Testis (tissue), 3 donors: ENCODE measurements around the gene CDS2. TPM values are rescaled to one million over a fixed set of nuclear protein-coding genes. Genes with fewer than 3 reads are reported as not detected.

ENCODE experiments used
- DNase-seq: peaks from one replicate; pipeline ENCODE4 v3.0.0-alpha.2; 2019
- H3K27ac ChIP-seq, 2 donors: fragments of 200-600 bp; sonication (generic); one replicate each; pipeline ENCODE4 v1.5.1; 2019
- H3K27me3 ChIP-seq: fragments of 200-600 bp; sonication (generic); one replicate; pipeline ENCODE4 v1.5.1; 2019
- H3K36me3 ChIP-seq: fragments of 200-600 bp; sonication (generic); one replicate; pipeline ENCODE4 v1.5.1; 2017; ENCODE audit warnings: low read depth; ENCODE audit errors: missing control alignments
- H3K4me1 ChIP-seq: fragments of 200-600 bp; sonication (generic); one replicate; pipeline ENCODE4 v1.5.1; 2019
- H3K4me3 ChIP-seq, 2 donors: fragments of 200-600 bp; sonication (generic); one replicate each; pipeline ENCODE4 v1.5.1; 2017 to 2019
- H3K9me3 ChIP-seq: fragments of 200-600 bp; sonication (generic); one replicate; pipeline ENCODE4 v1.5.1; 2017
- POLR2A ChIP-seq: fragments of 450-650 bp; IDR thresholded peaks from one replicate; pipeline ENCODE4 v1.6.1; 2017; ENCODE audit warnings: antibody characterized with exemption, mild to moderate bottlenecking, moderate library complexity
- WGBS, 2 donors: methylation state at CpG; one replicate each; pipeline ENCODE4 v1.1.5; 2018; 5-methylcytosine and 5-hydroxymethylcytosine counted together
- intact Hi-C: fragments of 100-400 bp; cut with DNase I; formaldehyde crosslinking; loops from one replicate; pipeline ENCODE4 v1.15.1; 2023; ENCODE audit warnings: low total_unique reads
- polyA plus RNA-seq: library from polyadenylated mRNA; stranded (reverse); fragments of 350-450 nt; fragmentation: Illumina TruSeq; extraction: RNeasy Lipid Tissue Mini Kit (QIAGEN cat#74804); gene quantifications from one replicate; pipeline ENCODE4 v1.2.3, GENCODE V29; 2014; ENCODE audit warnings: low read depth, low replicate concordance; ENCODE audit not compliant: insufficient read depth
- total RNA-seq, 2 donors: library from RNA; depleted of rRNA; stranded (reverse); fragments of >200 nt; gene quantifications; one replicate each; pipeline ENCODE4 v1.2.3, GENCODE V29; 2016
- TF ChIP-seq, protein P1 (sequence below), 3 experiments: fragments of 450-650 bp in 2 of 3; fragments of 200-600 bp in 1 of 3; sonication (generic) in 1 of 3; IDR thresholded peaks; one replicate each; pipeline ENCODE4 v1.5.1; 2016 to 2019; ENCODE audit warnings: antibody characterized with exemption in 3 of 3, mild to moderate bottlenecking in 2 of 3, moderate library complexity in 1 of 3

Gene CDS2
- total and polyA plus RNA-seq, 3 donors from 2014 or later: 55.0 to 71.0 (median 65.7) TPM

- no peak for DNase-seq
- WGBS, 2 donors: 8 to 9% methylated on average over 23 of the region's 23 CpGs
- Histone ChIP-seq H3K4me3 (peak overlapping the region; percentile 86 to 92), H3K27me3 (no peaks in the 10 kb centered on the region), H3K27ac (no peak overlapping the region), H3K4me1 (peaks cover 19% of the 10 kb centered on the region), H3K36me3 (no peaks in the 10 kb centered on the region), H3K9me3 (no peaks in the 10 kb centered on the region)
- no peak for TF ChIP-seq POLR2A
- TF ChIP-seq, protein P1, sequence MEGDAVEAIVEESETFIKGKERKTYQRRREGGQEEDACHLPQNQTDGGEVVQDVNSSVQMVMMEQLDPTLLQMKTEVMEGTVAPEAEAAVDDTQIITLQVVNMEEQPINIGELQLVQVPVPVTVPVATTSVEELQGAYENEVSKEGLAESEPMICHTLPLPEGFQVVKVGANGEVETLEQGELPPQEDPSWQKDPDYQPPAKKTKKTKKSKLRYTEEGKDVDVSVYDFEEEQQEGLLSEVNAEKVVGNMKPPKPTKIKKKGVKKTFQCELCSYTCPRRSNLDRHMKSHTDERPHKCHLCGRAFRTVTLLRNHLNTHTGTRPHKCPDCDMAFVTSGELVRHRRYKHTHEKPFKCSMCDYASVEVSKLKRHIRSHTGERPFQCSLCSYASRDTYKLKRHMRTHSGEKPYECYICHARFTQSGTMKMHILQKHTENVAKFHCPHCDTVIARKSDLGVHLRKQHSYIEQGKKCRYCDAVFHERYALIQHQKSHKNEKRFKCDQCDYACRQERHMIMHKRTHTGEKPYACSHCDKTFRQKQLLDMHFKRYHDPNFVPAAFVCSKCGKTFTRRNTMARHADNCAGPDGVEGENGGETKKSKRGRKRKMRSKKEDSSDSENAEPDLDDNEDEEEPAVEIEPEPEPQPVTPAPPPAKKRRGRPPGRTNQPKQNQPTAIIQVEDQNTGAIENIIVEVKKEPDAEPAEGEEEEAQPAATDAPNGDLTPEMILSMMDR (IDR thresholded peaks at IDR 0.05): no peak
- intact Hi-C loops: no loop called here
Measured at GRCh38 chr20:5118220-5119142, 8.3 kb upstream of the CDS2 start.

- intact Hi-C loops: no loop called here
- Histone ChIP-seq H3K36me3 (no peaks in the 10 kb centered on the region), H3K9me3 (no peaks in the 10 kb centered on the region), H3K27ac (peak overlapping the region; percentile 76 to 87), H3K4me3 (peak overlapping the region; percentile 86 to 92), H3K4me1 (peaks cover 15% of the 10 kb centered on the region), H3K27me3 (no peaks in the 10 kb centered on the region)
- no peak for DNase-seq
- TF ChIP-seq, protein P1 (IDR thresholded peaks at IDR 0.05): no peak
- TF ChIP-seq POLR2A: no peak
- 0% methylated on average over 21 of the region's 21 CpGs for WGBS, 2 donors
Measured at GRCh38 chr20:5119143-5119434, 7.7 kb upstream of the CDS2 start.

DNA sequence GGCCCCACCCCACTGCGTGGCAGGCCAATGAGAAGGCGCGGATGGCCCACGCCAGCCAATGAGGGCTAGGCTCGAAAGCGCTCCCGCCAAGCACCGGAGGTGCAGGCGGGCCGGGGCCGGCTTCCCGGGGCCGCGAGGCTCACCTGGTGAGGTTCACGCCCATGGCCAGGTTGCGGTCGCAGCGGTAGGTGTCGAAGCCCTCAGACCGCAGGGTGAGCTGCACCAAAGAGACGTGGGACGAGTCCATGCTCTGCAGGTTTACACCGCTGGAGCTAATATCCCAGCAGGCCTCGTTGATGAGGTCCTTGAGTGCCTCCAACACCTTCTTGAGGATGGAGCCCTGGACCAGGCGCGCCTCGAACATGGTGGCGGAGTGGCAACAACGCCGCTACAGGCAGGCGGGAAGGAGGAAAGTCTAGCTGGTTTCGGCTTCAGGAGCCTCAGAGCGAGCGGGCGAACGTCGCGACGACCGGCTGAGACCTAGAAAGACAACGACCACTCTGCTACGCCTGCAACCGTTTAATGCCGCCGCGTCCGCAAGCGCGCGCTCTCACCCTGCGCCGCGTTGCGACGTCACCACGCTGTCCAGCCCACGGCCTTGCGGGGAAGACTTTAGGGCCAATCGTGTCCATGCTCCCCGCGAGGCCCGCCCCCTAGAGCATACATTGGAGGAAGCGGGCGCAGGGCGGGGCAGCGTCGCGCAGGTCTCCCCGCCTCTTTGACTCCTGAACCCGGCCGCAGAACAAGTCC is 7.2 kb upstream of the CDS2 start, which contains the start of gene PCNA:
Gene PCNA (minus strand): TSS at position 524 of the 750 bp plus-strand sequence. CDS start 160 bp downstream, at position 364.
- DNase-seq: peak; percentile 99
- intact Hi-C loops: no loop called here
- peaks cover 15% of the 10 kb centered on the region for H3K4me1 ChIP-seq
- H3K27me3 ChIP-seq: no peaks in the 10 kb centered on the region
- H3K27ac ChIP-seq: peak within 1 kb of the TSS; percentile 76 to 87
- TF ChIP-seq, protein P1 (IDR thresholded peaks at IDR 0.05): peak in 2 of 3 experiments; percentile 14 to 47
- TF ChIP-seq POLR2A: peak; percentile 79
- H3K4me3 ChIP-seq: peak within 1 kb of the TSS; percentile 86 to 92
- no peaks in the 10 kb centered on the region for H3K36me3 ChIP-seq
- no peaks in the 10 kb centered on the region for H3K9me3 ChIP-seq
- 0 to 1% methylated on average over 40 to 59 of the region's 71 CpGs for WGBS, 2 donors

DNA sequence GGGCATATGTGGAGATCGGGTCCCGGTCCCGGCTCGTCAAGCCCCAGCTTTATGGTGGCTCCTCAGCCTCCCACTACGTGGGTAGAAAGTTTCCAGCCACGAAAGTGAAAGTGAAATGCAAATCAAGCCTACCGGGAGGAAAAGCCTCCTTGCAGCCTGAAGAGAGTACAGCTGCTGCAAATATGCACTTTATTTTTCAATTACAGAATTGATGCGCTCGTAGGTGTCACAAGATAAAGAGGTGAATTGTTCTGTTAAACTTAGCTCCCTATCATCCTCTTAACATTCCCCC is 6.7 kb upstream of the CDS2 start:
- Histone ChIP-seq H3K36me3 (no peaks in the 10 kb centered on the region), H3K4me3 (peak overlapping the region; percentile 86 to 92), H3K4me1 (peaks cover 15% of the 10 kb centered on the region), H3K27ac (peak overlapping the region; percentile 76 to 87), H3K9me3 (no peaks in the 10 kb centered on the region), H3K27me3 (no peaks in the 10 kb centered on the region)
- WGBS, 2 donors: 0 to 4% methylated on average over 5 to 9 of the region's 9 CpGs
- intact Hi-C loops: no loop called here
- no peak for DNase-seq
- TF ChIP-seq, protein P1 (IDR thresholded peaks at IDR 0.05): no peak
- no peak for TF ChIP-seq POLR2A
